Activated naive CD4-positive, alpha-beta T cell treated with anti-CD3 and anti-CD28 coated beads, Interleukin-2, amount 10 ng/mL, durations not matched to agents 5 hours and 36 hours (primary cell): Measurements from ENCODE around the gene FGD3. TPM values are rescaled to one million over a fixed set of nuclear protein-coding genes. Genes with fewer than 3 reads are reported as not detected.

ENCODE experiments used
- total RNA-seq, 2 experiments: library from RNA; stranded (reverse); gene quantifications; one replicate each; pipeline ENCODE4 v1.2.3, GENCODE V29; 2021

FGD3 gene
- total RNA-seq: 100 to 1,000 TPM; 143 to 155 TPM

DNA sequence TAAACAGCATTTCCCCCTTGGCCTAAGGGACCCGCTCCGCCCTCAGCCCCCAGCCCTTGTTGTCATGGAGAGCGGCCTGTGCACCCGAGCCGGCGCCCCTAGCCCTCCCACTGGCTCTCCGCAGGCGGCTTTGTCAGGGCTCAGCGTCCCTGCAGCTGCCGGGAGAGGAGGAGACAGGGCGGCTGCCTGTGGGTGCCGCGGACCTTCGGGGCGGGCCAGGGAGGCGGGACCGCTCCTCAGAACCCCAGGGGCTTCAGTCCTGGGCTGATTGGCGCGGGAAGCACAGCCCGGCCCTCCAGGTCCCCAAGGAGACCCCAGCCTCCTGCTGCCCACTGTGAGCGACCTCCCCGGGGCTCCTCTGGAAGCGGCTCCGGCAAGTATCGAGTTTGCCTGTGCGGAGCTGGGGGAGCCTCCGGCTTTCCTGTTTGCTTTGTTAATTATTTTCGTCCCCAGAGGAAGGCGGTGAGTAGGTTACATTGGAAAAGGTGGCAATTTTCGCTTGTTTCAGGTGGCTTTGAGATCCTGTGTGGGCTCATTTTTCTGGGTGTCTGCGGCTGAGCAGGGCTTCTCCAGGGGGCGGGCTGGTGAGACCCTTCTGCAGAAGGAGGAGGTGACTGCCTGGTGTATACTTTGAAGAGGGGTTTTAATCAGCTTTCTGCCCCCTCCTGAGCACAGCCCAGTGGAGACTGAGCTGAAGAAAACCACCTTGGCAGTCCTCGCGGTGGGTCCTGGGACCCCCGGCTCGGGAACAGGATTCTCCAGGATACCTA, at the start of gene FGD3:
Gene FGD3, plus strand, starts transcription at position 256 of the 770 bp plus-strand sequence. CDS start 28,734 bp downstream, outside the sequence.

DNA sequence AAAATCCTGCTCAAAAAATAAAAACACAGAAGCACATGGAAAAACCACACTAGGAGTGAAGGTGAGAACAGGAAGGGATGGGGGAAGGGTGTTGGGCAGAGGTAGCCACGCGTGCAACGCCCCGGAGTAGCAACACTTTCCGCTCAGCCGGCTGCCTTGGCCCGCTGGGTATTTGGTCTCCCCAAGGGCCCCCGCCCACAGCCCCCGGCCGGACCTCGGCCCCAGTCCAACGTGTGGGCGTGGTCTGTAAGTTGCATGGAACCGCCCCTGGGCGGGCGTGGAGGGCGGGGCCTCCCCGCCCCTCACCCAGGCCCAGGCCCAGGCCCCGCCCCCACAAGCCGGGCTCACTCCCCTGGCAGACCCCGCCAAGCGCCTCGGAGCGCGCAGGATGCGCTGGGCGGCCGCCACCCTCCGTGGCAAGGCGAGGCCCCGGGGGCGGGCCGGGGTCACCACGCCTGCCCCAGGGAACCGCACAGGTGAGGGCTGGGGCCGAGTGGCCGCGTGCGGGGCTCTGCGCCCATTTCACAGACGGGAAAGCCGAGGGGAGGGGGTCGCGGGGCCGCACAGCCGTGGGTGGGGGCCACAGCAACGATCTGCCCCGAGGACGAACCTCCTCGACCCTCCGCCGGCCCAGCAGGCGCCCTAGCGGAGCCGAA, 111.2 kb downstream of the FGD3 start, which contains the start of gene SUSD3:
Gene SUSD3, plus strand, starts transcription at position 347 of the 656 bp plus-strand sequence. Its CDS starts 42 bp downstream, at position 389.

Other genes with a start within 250 kb of the FGD3 start
- 10 to 100 TPM; 29.2 to 30.2 TPM for gene BICD2, start 182.7 kb upstream of the FGD3 start, total RNA-seq
- 10 to 100 TPM; 12.1 to 12.6 TPM for gene ZNF484, start 69.5 kb upstream of the FGD3 start, total RNA-seq
- 10 to 100 TPM; 81.9 to 89.4 TPM for gene SUSD3, start 111.2 kb downstream of the FGD3 start, total RNA-seq
- 10 to 100 TPM; 49.8 to 50.3 TPM for gene CARD19, start 148.7 kb downstream of the FGD3 start, total RNA-seq
- gene NINJ1, start 186.7 kb downstream of the FGD3 start, total RNA-seq: 10 to 100 TPM; 35.0 to 37.8 TPM
- under 1 TPM; 0.19 to 0.38 TPM for gene WNK2, start 236.6 kb downstream of the FGD3 start, total RNA-seq